GM19193 (cell line): ENCODE data around the gene P3H3.

Source experiments
- POLR2A ChIP-seq: IDR thresholded peaks from 4 replicates; pipeline ENCODE4 v1.6.1; 2011; ENCODE audit not compliant: insufficient read depth, insufficient read length; ENCODE audit errors: extremely low read depth

P3H3 gene

DNA sequence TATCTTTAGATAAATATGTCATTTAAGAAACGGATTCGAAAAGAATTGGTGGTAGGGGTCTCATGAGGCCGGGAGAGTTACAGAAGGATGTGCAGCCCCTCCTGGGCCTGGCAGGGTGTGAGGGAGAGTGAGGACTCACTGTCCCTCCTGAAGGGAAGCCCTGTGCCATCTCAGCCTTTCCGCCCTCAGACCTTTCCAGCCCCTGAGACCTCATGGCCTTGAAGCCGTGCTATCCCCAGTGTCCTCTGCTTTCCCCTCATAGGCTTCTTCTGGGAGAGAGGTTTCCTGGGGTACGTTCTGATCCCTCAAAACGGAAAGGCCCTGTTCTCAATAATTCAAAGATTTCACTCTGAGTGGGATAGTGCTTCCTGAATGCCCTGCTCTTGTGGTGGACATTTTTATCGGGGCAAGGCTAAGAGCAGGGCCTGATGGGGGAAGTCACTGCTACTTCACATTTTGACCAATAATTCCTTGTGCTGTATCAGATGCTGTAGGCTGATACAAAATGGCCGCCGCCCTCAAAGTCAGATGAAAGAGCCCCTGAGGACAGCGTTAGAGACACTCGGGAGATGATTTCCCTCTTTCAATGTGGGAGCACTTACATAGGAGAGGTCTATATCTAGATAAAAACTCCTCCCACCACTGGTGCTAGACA lies 37.6 kb upstream of the P3H3 start:
- TF ChIP-seq POLR2A = no peak

DNA sequence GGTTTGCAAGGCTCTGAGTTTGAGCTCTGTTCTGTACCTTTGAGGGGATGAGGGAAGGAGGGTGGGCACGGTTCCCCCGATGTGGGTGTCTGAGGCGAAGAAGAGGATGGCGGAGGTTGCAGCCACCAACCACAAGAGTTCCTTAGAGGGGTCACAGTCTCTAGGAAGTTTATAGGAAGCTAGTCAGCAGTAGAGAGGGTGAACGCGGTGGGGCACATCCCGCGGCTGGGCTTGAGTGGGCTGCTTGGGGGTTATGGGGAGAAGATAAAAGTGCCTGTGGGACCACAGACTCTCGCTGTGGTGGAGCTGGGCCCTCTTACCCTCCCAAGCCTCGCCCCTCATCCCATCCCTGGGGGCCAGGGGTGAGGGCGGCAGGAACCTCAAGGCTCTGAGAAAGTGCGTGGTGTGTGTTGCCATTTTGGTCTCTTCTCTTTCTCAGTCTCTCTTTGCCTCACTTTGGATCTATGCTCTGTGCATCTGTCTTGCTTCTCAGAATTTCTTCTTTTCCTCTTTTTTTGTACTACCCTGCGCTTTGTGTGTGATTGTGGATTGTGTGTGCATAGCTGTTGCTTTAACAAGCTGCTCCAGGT lies 36.2 kb upstream of the P3H3 start:
- TF ChIP-seq POLR2A = no peak

DNA sequence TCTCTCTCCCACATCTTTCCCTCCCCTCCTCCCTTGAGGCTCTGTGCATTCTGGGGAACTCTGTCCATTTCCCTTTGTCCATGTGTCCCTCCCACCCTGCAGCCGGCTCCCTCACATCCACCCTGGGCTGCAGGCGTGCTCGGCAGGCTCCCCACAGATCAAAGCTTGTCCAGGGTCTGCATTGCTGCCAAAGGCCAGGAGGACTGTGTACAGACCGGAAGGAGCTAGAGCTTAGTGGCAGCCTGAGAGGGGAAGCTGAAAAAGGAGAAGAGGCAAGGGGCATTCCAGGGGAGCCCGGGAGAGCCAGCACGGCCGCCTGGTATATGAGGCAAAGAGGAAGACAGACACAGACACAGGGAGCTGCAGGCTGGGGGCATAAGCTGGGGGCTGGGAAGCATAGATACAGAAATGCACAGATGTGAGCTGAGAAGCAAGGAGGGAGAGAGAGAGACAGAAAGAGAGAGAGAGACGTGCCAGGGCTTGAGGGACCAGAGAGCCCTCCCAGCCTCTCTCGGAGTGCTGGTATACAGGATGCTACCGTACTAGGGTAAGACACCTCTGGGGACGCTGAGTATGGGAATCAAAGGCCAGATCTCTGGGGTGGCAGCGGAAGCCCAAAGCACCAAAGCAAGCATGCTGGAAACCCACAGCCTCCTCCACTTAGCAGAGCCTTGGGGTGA lies 35.5 kb upstream of the P3H3 start:
- TF ChIP-seq POLR2A = no peak

DNA sequence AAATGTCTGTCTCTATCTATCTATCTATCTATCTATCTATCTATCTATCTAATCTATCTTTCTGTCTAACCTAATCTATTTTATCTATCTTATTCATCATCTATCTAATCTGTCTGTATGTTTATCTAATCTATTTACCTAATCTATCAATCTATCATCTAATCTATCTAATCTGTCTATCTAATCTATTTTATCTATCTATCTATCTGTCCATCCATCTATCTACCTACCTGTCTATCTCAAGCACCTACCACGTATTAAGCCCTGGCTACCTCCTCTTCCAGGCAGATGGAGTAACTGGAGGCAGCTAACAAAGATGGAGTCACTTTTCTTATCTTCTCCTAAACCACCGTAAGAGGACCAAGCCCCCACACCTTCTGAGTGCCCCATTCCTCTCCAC lies 33.1 kb upstream of the P3H3 start:
- no peak for TF ChIP-seq POLR2A

DNA sequence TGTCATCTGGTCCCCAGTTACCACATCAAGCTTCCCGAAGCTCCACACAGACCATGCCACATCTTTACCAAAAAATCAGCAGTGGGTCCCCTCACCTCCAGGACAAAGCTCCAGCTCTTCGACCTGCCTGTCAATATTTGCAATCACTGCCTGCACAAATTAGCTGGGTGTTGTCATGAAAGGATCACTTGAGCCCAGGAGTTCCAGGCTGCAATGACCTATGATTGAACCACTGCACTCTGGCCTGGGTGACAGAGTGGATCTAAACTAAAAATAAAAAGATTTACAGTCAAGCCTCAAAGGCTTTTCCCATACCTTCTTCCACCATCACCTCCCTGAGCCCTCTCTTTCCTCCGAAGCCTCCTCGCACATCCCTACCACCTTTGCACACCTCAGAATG lies 31.6 kb upstream of the P3H3 start:
- TF ChIP-seq POLR2A = no peak

DNA sequence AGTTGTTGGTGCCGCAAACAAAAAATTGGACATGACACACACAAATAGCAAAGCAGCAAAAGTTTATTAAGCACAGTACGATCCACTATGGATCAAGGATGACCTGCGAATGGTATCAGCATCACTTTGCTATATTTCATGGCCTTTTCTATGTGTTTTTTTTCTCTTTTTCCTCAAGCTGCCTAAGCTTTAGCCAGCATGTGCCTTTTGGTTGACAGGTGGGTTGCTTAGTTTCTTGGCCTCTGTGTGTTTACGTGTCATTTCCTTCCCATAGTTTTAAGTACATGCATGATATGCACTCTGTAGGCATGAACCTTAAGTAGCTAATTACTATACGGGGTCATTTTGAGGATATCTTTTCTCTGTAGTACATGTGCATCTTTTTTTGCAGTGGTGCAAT lies 29.1 kb upstream of the P3H3 start:
- no peak for TF ChIP-seq POLR2A

DNA sequence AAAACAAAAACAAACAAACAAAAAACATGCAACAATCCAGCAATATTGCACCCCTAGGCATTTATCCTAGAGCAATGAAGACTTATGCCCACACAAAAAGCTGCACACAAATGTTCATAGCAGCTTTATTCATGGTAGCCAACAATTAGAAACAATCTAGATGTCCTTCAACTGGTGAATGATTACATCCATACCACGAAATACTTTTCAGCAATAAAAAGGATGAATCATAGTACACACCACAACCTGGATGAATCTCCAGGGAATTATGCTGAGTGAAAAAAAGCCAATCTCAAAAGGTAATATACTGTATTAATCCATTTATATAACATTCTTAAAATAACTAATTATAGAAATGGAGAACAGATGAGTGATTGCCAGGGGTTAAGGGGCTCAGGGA lies 21.0 kb upstream of the P3H3 start:
- TF ChIP-seq POLR2A = no peak

DNA sequence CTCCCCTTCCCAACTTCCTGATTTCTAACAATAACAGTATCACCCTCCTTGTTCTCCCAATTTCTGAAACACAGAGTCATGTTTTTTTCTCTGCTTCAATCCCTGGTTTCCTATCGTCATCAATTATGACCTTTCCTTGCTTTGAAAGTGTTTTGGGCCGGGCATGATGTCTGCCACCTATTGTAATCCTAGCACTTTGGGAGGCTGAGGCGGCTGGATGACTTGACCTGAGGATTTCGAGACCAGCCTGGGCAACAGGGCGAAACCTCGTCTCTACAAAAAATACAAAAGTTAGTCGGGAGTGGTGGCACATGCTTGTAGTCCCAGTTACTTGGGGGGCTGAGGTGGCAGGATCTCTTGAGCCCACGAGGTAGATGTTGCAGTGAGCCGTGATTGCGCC lies 19.2 kb upstream of the P3H3 start:
- TF ChIP-seq POLR2A = no peak

DNA sequence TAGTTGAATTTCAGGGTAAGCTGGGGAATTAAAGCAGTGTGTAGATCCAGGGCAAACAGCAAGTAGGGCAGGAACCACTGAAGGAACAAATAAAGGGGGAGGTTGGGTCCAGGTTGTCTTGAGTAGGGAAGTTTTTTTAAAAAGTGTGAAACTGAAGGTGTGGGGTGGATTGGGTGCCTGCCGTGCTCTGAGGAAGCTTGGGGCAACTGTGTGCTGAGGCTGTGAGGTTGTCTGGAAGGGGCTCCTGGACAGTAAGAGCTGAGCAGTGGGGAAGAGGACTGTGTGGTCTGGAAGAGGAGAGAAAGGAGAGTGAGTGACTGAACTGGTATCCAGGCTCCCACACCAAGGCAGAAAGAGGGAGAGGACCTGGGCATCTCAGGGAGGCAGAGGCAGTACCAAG lies 17.4 kb upstream of the P3H3 start:
- no peak for TF ChIP-seq POLR2A

DNA sequence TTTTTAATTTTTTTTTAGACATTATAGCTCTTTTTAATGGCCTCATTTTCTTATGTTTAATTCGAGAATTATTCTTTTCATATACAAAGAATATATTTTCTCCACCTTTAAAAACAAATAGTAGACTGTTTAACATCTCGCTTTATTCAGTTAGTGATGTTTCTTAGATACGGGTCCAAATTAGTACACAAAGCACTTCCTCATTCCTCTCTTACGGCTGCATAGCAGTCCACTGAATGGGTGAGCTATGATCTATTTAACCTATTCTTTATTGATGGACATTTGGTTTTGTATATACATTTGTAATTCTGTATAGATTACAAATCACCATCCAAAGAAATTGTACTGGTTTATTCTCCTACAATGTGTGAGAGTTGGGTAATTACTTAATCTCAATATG lies 14.8 kb upstream of the P3H3 start:
- no peak for TF ChIP-seq POLR2A

DNA sequence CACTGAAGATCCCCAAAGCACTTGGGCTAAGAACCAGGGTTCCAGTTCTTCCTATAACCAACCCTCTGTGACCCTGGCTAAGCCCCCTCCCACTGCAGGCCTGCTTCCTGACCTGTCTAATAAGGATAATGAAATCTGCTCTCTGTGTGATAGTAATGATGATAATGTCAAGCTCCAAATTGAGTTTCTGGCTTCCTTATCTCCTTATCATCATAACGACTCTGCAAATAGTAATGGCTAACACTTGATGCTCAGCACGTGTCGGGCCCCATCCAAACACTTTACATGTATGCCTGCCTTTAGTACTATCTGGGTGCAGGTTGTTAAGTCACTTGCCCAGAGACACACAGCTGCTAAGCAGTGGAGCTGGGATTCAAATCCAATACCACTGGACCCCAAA lies 11.6 kb upstream of the P3H3 start:
- no peak for TF ChIP-seq POLR2A

DNA sequence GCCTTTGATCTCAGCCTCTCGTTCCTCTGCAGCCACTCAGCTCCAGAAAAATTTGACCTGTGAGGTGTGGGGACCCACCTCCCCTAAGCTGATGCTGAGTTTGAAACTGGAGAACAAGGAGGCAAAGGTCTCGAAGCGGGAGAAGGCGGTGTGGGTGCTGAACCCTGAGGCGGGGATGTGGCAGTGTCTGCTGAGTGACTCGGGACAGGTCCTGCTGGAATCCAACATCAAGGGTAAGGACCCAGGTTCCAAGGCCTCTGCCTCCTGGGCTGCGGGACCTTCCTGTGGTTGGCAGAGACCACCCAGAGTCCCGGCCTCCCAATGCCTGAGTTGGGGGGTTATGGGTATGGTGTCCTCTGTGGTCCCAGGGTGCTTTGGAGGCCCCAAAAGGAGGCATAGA lies 11.1 kb upstream of the P3H3 start:
- no peak for TF ChIP-seq POLR2A

DNA sequence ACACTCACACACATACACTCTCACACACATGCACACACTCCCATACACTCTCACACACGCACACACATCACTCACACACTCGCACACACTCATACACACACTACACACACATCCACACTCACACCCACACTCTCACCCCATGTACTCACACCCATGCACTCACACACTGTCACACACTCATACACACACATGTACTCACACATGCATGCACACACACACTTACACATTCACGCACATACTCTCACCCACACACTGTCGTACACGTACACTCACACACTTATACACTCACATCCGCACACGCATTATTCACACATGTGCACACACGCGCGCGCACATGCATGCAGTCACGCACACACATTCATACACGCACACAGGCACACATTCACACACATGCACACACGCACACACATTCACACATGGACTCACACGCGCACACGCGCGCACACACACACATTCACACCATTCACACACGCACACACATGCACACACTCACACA lies 10.5 kb upstream of the P3H3 start:
- TF ChIP-seq POLR2A = no peak

DNA sequence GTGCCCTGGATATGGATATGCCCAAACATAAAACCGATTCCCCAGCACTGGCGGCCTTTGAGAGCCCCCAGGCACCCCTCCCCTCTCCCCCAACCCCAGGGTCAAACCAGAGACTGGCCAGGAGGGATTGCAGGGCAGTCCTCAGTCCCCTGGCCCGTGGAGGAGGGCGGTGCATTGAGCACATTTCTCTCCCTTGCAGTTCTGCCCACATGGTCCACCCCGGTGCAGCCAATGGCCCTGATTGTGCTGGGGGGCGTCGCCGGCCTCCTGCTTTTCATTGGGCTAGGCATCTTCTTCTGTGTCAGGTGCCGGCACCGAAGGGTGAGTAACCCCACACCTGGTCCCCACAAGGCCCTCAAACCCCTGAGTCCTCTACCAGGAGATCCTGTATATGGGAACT lies 10.0 kb upstream of the P3H3 start:
- no peak for TF ChIP-seq POLR2A

DNA sequence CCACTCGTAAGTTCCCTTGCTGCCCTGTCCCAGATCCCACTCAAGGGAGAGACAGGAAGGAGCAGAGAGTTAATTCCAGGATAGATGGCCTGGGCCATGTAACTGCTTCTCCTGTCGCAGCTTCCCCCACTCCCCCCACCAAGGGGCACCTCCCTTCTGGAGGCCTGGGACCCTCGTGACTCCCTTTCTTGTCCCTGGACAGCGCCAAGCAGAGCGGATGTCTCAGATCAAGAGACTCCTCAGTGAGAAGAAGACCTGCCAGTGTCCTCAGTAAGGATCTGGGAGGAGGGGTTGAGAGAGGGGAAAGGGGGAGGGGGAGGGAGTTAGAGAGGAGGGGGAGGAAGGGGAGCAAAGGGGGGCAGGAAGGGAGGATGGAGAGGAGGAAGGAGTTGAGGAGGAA lies 9.6 kb upstream of the P3H3 start:
- TF ChIP-seq POLR2A = no peak
